Rectal smooth muscle tissue (tissue), 1 donor: Measurements from ENCODE around the gene MAPK4.
"Not testable (repeated sequence)": the region's sequence is repeated elsewhere in the genome, so short reads cannot be mapped to it uniquely, and the experiment has no call there.

Experiments
- H3K27ac ChIP-seq: one replicate; pipeline ENCODE4 v1.7.0; 2013; ENCODE audit warnings: low read depth, low read length, inconsistent platforms
- H3K27me3 ChIP-seq: one replicate; pipeline ENCODE4 v1.7.0; 2013; ENCODE audit warnings: low read length; ENCODE audit not compliant: control insufficient read depth, insufficient read depth
- H3K36me3 ChIP-seq: one replicate; pipeline ENCODE4 v1.7.0; 2013; ENCODE audit warnings: low read length; ENCODE audit not compliant: control insufficient read depth, insufficient read depth
- H3K4me1 ChIP-seq: one replicate; pipeline ENCODE4 v1.7.0; 2013; ENCODE audit warnings: low read length; ENCODE audit not compliant: control insufficient read depth, insufficient read depth
- H3K4me3 ChIP-seq: one replicate; pipeline ENCODE4 v1.7.0; 2013; ENCODE audit warnings: low read length
- H3K9ac ChIP-seq: one replicate; pipeline ENCODE4 v1.7.0; 2013; ENCODE audit warnings: low read length

MAPK4 gene

DNA sequence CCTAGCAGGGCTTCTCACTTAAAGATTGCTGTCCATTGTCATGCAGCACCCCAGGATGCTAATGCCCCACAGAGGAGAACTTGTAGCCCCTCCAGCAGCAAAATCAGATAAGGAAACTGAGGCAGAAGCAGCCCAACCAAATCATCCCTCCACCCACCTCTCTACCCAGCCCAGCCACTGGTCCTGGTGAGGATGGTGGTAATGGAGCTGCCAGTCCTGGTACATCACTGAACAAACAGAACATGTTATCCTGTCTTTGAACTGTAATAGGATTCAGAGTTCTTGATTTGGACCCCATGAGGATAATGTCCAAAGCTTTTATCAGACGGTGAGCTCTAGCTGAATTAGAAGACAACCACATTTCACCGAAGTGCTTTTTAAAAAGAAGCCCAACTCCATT lies 146.8 kb downstream of the MAPK4 start:
- Histone ChIP-seq H3K27me3 (no peaks in the 10 kb centered on the region), H3K4me3 (no peak overlapping the region), H3K27ac (no peak overlapping the region), H3K36me3 (no peaks in the 10 kb centered on the region), H3K4me1 (no peaks in the 10 kb centered on the region), H3K9ac (no peak overlapping the region)

DNA sequence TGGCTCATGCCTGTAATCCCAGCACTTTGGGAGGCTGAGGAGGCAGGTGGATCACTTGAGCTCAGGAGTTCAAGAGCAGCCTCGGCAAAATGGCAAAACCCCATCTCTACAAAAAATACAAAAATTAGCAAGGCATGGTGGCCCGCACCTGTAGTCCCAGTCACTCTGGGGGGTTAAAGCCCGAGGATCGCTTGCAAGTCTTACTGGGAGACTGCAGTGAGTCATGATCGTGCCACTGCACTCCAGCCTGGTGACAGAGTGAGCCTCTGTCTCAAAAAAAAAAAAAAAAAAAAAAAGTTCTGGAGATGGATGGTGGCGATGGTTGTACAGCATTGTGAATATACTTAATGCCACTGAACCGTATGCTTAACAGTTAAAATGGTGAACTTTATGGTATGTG lies 147.4 kb downstream of the MAPK4 start:
- not testable (repeated sequence) for H3K4me3 ChIP-seq, H3K9ac ChIP-seq, H3K27ac ChIP-seq, H3K27me3 ChIP-seq, H3K36me3 ChIP-seq, H3K4me1 ChIP-seq

DNA sequence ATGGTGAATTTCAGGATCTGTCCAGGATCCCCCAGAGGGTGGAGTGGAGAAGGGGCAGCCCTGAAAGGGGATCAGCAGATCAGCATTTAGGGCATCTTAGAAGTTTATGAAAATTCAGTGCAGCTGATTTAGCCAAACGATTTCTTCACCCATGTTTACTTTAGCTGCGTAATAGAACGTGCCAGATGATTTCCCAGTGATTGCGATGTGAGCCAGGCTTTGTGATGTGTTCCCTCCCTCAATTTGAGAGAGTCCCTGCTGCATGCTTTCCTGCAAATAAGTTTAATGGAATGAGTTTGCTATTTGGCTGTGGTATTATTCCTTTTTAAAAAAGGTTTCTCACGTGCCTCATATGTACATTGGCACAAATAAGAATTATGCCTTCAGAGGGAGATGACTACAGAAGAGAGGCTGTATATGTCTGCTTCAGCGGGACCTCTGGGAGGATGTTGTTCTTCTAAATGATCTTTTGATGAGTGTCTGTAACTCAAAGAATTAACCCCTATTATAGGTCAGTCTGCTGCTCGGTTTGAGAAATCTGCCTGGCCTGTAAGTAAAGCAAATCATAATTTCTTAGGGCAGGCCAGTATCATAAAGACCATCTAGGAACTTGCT lies 148.1 kb downstream of the MAPK4 start:
- Histone ChIP-seq H3K27me3 (no peaks in the 10 kb centered on the region), H3K36me3 (no peaks in the 10 kb centered on the region), H3K27ac (no peak overlapping the region), H3K4me1 (no peaks in the 10 kb centered on the region), H3K9ac (no peak overlapping the region), H3K4me3 (no peak overlapping the region)

DNA sequence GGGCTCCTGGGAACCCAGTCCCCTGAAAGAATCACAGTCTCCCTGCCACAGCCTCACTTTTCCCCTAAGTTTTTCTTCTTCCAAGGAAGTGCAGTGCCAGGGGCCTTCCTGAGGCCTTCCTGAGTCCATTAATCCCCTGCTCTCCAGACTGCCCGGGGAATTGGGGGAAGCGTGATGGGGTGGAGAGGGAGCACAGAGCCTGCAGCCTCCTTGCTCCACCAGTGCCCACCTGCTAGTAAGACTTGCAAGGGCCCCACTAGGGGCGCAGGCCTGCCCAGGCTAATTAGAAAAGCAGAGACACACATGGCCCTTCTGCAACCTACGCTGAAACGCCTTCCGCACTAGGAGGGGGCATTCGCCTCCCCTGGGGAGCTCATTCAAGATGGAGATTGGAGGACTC lies 149.3 kb downstream of the MAPK4 start:
- no peak overlapping the region for H3K9ac ChIP-seq
- H3K27ac ChIP-seq: no peak overlapping the region
- no peak overlapping the region for H3K4me3 ChIP-seq
- no peaks in the 10 kb centered on the region for H3K27me3 ChIP-seq
- H3K36me3 ChIP-seq: no peaks in the 10 kb centered on the region
- H3K4me1 ChIP-seq: no peaks in the 10 kb centered on the region

DNA sequence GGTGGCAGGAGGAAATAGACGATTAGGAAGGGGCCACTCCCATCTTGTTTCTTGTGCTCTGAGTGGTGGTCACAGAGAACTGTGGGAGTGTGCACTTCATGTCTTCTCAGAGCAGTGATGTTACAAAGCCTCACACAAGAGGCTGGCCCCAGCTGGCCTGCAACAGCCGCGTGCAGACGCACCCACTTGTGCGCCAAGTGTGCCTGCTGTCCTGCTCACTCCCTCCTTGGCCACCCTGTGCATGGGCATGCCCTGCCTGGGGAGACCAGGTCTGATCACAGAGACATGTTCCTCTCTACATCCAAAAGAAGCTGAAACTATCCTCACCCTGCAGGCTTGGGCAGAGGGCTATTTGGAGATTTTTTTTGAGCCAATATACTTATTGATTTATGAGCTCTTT lies 151.5 kb downstream of the MAPK4 start:
- Histone ChIP-seq H3K4me1 (no peaks in the 10 kb centered on the region), H3K36me3 (no peaks in the 10 kb centered on the region), H3K27ac (no peak overlapping the region), H3K4me3 (no peak overlapping the region), H3K9ac (no peak overlapping the region), H3K27me3 (no peaks in the 10 kb centered on the region)

GRCh38 chr18:50715919-50716318 lies 156.0 kb downstream of the MAPK4 start:
- no peaks in the 10 kb centered on the region for H3K27me3 ChIP-seq
- H3K36me3 ChIP-seq: no peaks in the 10 kb centered on the region
- H3K4me1 ChIP-seq: no peaks in the 10 kb centered on the region
- H3K4me3 ChIP-seq: no peak overlapping the region
- no peak overlapping the region for H3K9ac ChIP-seq
- H3K27ac ChIP-seq: no peak overlapping the region

DNA sequence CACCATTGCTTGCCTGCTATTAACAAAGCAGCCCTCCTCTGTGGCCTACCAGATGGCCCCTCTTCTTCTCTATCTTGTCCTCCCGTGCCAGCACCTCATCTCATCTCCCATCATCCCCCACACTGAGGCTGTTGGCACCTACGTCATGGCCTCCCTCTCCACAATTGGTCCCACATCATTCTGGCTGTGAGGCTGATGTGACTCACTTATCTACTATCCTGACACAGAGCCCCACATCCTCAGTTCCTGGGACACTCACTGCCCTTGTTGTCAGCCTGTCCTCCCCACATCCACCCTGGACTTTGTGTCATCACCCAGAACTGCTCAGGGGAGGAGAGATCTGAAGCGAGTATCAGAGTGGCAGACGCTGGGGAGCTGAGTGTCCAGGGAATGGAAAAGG lies 157.0 kb downstream of the MAPK4 start:
- no peak overlapping the region for H3K9ac ChIP-seq
- no peaks in the 10 kb centered on the region for H3K4me1 ChIP-seq
- H3K27ac ChIP-seq: no peak overlapping the region
- no peak overlapping the region for H3K4me3 ChIP-seq
- no peaks in the 10 kb centered on the region for H3K27me3 ChIP-seq
- H3K36me3 ChIP-seq: no peaks in the 10 kb centered on the region

- Histone ChIP-seq H3K4me1 (no peaks in the 10 kb centered on the region), H3K9ac (no peak overlapping the region), H3K36me3 (no peaks in the 10 kb centered on the region), H3K27ac (no peak overlapping the region), H3K27me3 (no peaks in the 10 kb centered on the region), H3K4me3 (no peak overlapping the region)
Measured at GRCh38 chr18:50717563-50717962, 157.7 kb downstream of the MAPK4 start.

- Histone ChIP-seq H3K36me3 (no peaks in the 10 kb centered on the region), H3K4me3 (no peak overlapping the region), H3K27me3 (no peaks in the 10 kb centered on the region), H3K27ac (no peak overlapping the region), H3K4me1 (no peaks in the 10 kb centered on the region), H3K9ac (no peak overlapping the region)
Measured at GRCh38 chr18:50719471-50720324, 159.8 kb downstream of the MAPK4 start.

DNA sequence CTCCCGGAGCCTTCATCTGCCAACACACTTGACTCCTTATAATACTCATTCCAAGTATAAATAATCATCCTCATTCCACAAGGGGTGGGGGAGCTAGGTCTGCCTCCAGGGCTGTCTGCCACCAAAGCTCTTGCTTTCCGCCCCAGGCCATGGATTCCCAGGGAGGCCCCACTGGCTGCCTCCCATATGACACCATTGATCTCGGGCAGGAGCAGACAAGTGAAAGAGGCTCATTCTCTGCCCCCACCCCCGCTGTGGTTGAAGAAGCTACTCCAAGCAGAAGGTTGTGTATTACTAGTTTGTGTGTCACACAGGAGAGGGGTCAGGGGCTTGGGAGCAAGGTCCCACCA lies 160.4 kb downstream of the MAPK4 start:
- Histone ChIP-seq H3K9ac (no peak overlapping the region), H3K36me3 (no peaks in the 10 kb centered on the region), H3K27me3 (no peaks in the 10 kb centered on the region), H3K4me1 (no peaks in the 10 kb centered on the region), H3K27ac (no peak overlapping the region), H3K4me3 (no peak overlapping the region)

GRCh38 chr18:50721006-50721405 lies 161.1 kb downstream of the MAPK4 start:
- H3K9ac ChIP-seq: no peak overlapping the region
- H3K27me3 ChIP-seq: no peaks in the 10 kb centered on the region
- H3K36me3 ChIP-seq: no peaks in the 10 kb centered on the region
- no peaks in the 10 kb centered on the region for H3K4me1 ChIP-seq
- no peak overlapping the region for H3K27ac ChIP-seq
- H3K4me3 ChIP-seq: no peak overlapping the region

- Histone ChIP-seq H3K36me3 (no peaks in the 10 kb centered on the region), H3K4me3 (no peak overlapping the region), H3K4me1 (no peaks in the 10 kb centered on the region), H3K27ac (no peak overlapping the region), H3K27me3 (no peaks in the 10 kb centered on the region), H3K9ac (no peak overlapping the region)
Measured at GRCh38 chr18:50721451-50722120, 161.7 kb downstream of the MAPK4 start.
